Pulmonary artery endothelial cell (primary cell): ENCODE results near the gene TTLL11. TPM values are rescaled to one million over a fixed set of nuclear protein-coding genes. Genes with fewer than 3 reads are reported as not detected.
"Not testable (repeated sequence)": the region's sequence is repeated elsewhere in the genome, so short reads cannot be mapped to it uniquely, and the experiment has no call there.

Experiments used
- DNase-seq: peaks from one replicate; pipeline ENCODE4 v3.0.0-alpha.2; 2011; ENCODE audit warnings: low read depth, low spot score
- total RNA-seq: library from RNA; depleted of rRNA; stranded (reverse); fragments of >200 nt; gene quantifications from 2 replicates; pipeline ENCODE4 v1.2.3, GENCODE V29; 2014

Gene TTLL11
- total RNA-seq, 1 donor from 2014 or later, result 1.8 TPM

GRCh38 chr9:121909111-121909510 is 184.0 kb downstream of the TTLL11 start:
- DNase-seq, result no peak

- DNase-seq, result no peak
These were observed 186.8 kb downstream of the TTLL11 start for GRCh38 chr9:121906074-121906870.

- peak; percentile 85 for DNase-seq
These were observed 190.5 kb downstream of the TTLL11 start for GRCh38 chr9:121902461-121903135.

GRCh38 chr9:121901616-121902015 is 191.5 kb downstream of the TTLL11 start:
- DNase-seq, result no peak

GRCh38 chr9:121900163-121900562 is 192.9 kb downstream of the TTLL11 start:
- DNase-seq, result no peak

- DNase-seq, result no peak
These were observed 194.3 kb downstream of the TTLL11 start for GRCh38 chr9:121898856-121899255.

- no peak for DNase-seq
These were observed 196.0 kb downstream of the TTLL11 start for GRCh38 chr9:121897140-121897539.

GRCh38 chr9:121896545-121896943 is 196.6 kb downstream of the TTLL11 start:
- DNase-seq, result no peak

- no peak for DNase-seq
These were observed 197.1 kb downstream of the TTLL11 start for GRCh38 chr9:121895818-121896544.

- DNase-seq, result no peak
These were observed 197.8 kb downstream of the TTLL11 start for GRCh38 chr9:121895358-121895757.

GRCh38 chr9:121894380-121894779 is 198.7 kb downstream of the TTLL11 start:
- not testable (repeated sequence) for DNase-seq

- DNase-seq, result no peak
These were observed 199.3 kb downstream of the TTLL11 start for GRCh38 chr9:121893786-121894185.

GRCh38 chr9:121892706-121893105 is 200.4 kb downstream of the TTLL11 start:
- no peak for DNase-seq

GRCh38 chr9:121890746-121891145 is 202.4 kb downstream of the TTLL11 start:
- no peak for DNase-seq

- DNase-seq, result no peak
These were observed 203.0 kb downstream of the TTLL11 start for GRCh38 chr9:121889990-121890563.

- DNase-seq, result no peak
These were observed 204.7 kb downstream of the TTLL11 start for GRCh38 chr9:121888438-121888775.

- DNase-seq, result no peak
These were observed 205.3 kb downstream of the TTLL11 start for GRCh38 chr9:121887553-121888437.

GRCh38 chr9:121886759-121887485 is 206.2 kb downstream of the TTLL11 start:
- no peak for DNase-seq

- DNase-seq, result no peak
These were observed 207.7 kb downstream of the TTLL11 start for GRCh38 chr9:121885345-121885901.

- DNase-seq, result no peak
These were observed 209.0 kb downstream of the TTLL11 start for GRCh38 chr9:121884057-121884541.
